ENCODE results near the gene ZNF557.
"Not testable (repeated sequence)": the region's sequence is repeated elsewhere in the genome, so short reads cannot be mapped to it uniquely, and the experiment has no call there.

ZNF557 gene

GRCh38 chr19:7059977-7060376 is 9.5 kb upstream of the ZNF557 start:
- H3K9me3 Mint-ChIP-seq: peaks cover 11% of the 10 kb centered on the region
- not testable (repeated sequence) for DNase-seq; H3K36me3 Mint-ChIP-seq (ENCODE audit: low read depth); H3K4me3 Mint-ChIP-seq; H3K27ac Mint-ChIP-seq; H3K27me3 Mint-ChIP-seq (ENCODE audit: low read depth, poor library complexity); H3K4me1 Mint-ChIP-seq

- DNase-seq: no peak
- peaks cover 34% of the 10 kb centered on the region for H3K9me3 Mint-ChIP-seq
- H3K4me1 Mint-ChIP-seq: no peaks in the 10 kb centered on the region
- H3K36me3 Mint-ChIP-seq (ENCODE audit: low read depth): no peaks in the 10 kb centered on the region
- no peak overlapping the region for H3K27ac Mint-ChIP-seq
- H3K4me3 Mint-ChIP-seq: no peak overlapping the region
- no peak for TF ChIP-seq CTCF (IDR thresholded peaks at IDR 0.05)
- peaks cover 5% of the 10 kb centered on the region for H3K27me3 Mint-ChIP-seq (ENCODE audit: low read depth, poor library complexity)
These were observed 6.2 kb upstream of the ZNF557 start for GRCh38 chr19:7063339-7063738.

- Mint-ChIP-seq H3K27ac (no peak overlapping the region), H3K36me3 (ENCODE audit: low read depth) (peaks cover 2% of the 10 kb centered on the region), H3K9me3 (peaks cover 39% of the 10 kb centered on the region), H3K4me1 (peaks cover 2% of the 10 kb centered on the region), H3K4me3 (no peak overlapping the region), H3K27me3 (ENCODE audit: low read depth, poor library complexity) (peaks cover 7% of the 10 kb centered on the region)
- DNase-seq: no peak
- no peak for TF ChIP-seq CTCF (IDR thresholded peaks at IDR 0.05)
These were observed 5.6 kb upstream of the ZNF557 start for GRCh38 chr19:7063764-7064418.

GRCh38 chr19:7067122-7067521 is 2.4 kb upstream of the ZNF557 start:
- H3K4me1 Mint-ChIP-seq: peaks cover 15% of the 10 kb centered on the region
- H3K4me3 Mint-ChIP-seq; H3K27me3 Mint-ChIP-seq (ENCODE audit: low read depth, poor library complexity); DNase-seq; H3K27ac Mint-ChIP-seq: not testable (repeated sequence)
- H3K9me3 Mint-ChIP-seq: peaks cover 59% of the 10 kb centered on the region
- peaks cover 26% of the 10 kb centered on the region for H3K36me3 Mint-ChIP-seq (ENCODE audit: low read depth)

- H3K36me3 Mint-ChIP-seq (ENCODE audit: low read depth): peaks cover 32% of the 10 kb centered on the region
- no peak for TF ChIP-seq CTCF (IDR thresholded peaks at IDR 0.05)
- DNase-seq: no peak
- H3K4me3 Mint-ChIP-seq: no peak overlapping the region
- no peak overlapping the region for H3K27ac Mint-ChIP-seq
- H3K9me3 Mint-ChIP-seq: peaks cover 65% of the 10 kb centered on the region
- peaks cover 9% of the 10 kb centered on the region for H3K27me3 Mint-ChIP-seq (ENCODE audit: low read depth, poor library complexity)
- H3K4me1 Mint-ChIP-seq: peaks cover 19% of the 10 kb centered on the region
These were observed 1.8 kb upstream of the ZNF557 start for GRCh38 chr19:7067716-7068115.

GRCh38 chr19:7068599-7068998 is 904 bp upstream of the ZNF557 start:
- no peak for TF ChIP-seq CTCF (IDR thresholded peaks at IDR 0.05)
- Mint-ChIP-seq H3K9me3 (peaks cover 67% of the 10 kb centered on the region), H3K36me3 (ENCODE audit: low read depth) (peaks cover 40% of the 10 kb centered on the region), H3K27me3 (ENCODE audit: low read depth, poor library complexity) (peaks cover 9% of the 10 kb centered on the region), H3K4me1 (peaks cover 19% of the 10 kb centered on the region), H3K27ac (no peak overlapping the region), H3K4me3 (peak overlapping the region; percentile 95)
- DNase-seq: no peak

- no peak for DNase-seq
- TF ChIP-seq CTCF (IDR thresholded peaks at IDR 0.05): no peak
- Mint-ChIP-seq H3K27me3 (ENCODE audit: low read depth, poor library complexity) (peaks cover 6% of the 10 kb centered on the region), H3K4me3 (peak overlapping the region; percentile 95), H3K36me3 (ENCODE audit: low read depth) (peaks cover 52% of the 10 kb centered on the region), H3K9me3 (peaks cover 63% of the 10 kb centered on the region), H3K27ac (no peak overlapping the region), H3K4me1 (peaks cover 19% of the 10 kb centered on the region)
These were observed 362 bp downstream of the ZNF557 start for GRCh38 chr19:7069904-7070226.

Data from nephron progenitor cell (in vitro differentiated cells).